Tibial artery (tissue), 4 donors: ENCODE results near the gene ANKRD34A.
A peak's percentile ranks its signal among the peaks of the same experiment; 100 is the strongest.

Source experiments
- DNase-seq, 2 donors: peaks; one replicate each; pipeline ENCODE4 v3.0.0-alpha.2; 2019
- H3K27ac ChIP-seq, 2 donors: fragments of 200-600 bp; sonication (generic) in 1 of 2; 1 replicate in 1 of 2; 2 replicates in 1 of 2; pipeline ENCODE4 v1.5.1; 2018 to 2019; ENCODE audit warnings: mild to moderate bottlenecking in 1 of 2
- H3K27me3 ChIP-seq, 2 donors: fragments of 200-600 bp; sonication (generic) in 1 of 2; one replicate each; pipeline versions ENCODE4 v1.5.1 to v1.6.0; 2016 to 2019
- H3K36me3 ChIP-seq, 3 donors: fragments of 200-600 bp; sonication (generic) in 2 of 3; one replicate each; pipeline ENCODE4 v1.5.1; 2016 to 2019; ENCODE audit warnings: mild to moderate bottlenecking in 2 of 3
- H3K4me1 ChIP-seq, 4 donors: fragments of 200-600 bp; sonication (generic) in 2 of 4; 1 replicate in 3 of 4; 2 replicates in 1 of 4; pipeline ENCODE4 v1.5.1; 2016 to 2019
- H3K4me3 ChIP-seq, 2 donors: fragments of 200-600 bp; sonication (generic) in 1 of 2; 1 replicate in 1 of 2; 2 replicates in 1 of 2; pipeline ENCODE4 v1.5.1; 2018 to 2019; ENCODE audit warnings: mild to moderate bottlenecking in 2 of 2
- H3K9me3 ChIP-seq, 3 donors: fragments of 200-600 bp; sonication (generic) in 1 of 3; one replicate each; pipeline ENCODE4 v1.5.1; 2016 to 2019
- CTCF ChIP-seq, 2 experiments: fragments of 200-600 bp in 1 of 2; fragments of 450-650 bp in 1 of 2; IDR thresholded peaks; one replicate each; pipeline ENCODE4 v1.5.1; 2017 to 2019; ENCODE audit warnings: antibody characterized with exemption in 2 of 2, mild to moderate bottlenecking in 1 of 2, moderate library complexity in 1 of 2
- intact Hi-C: fragments of 100-400 bp; cut with DNase I; formaldehyde crosslinking; loops from one replicate; pipeline ENCODE4 v1.15.0; 2023; ENCODE audit warnings: low total_unique reads

The ANKRD34A gene

GRCh38 chr1:145964328-145965118, at the start of gene ANKRD34A, which contains the start of gene POLR3GL:
Gene ANKRD34A (minus strand): TSS chr1:145964575. CDS start chr1:145961759, 2,816 bp downstream.
Gene POLR3GL (plus strand): TSS chr1:145964690. CDS start chr1:145974866, 10,176 bp downstream.
- Histone ChIP-seq H3K9me3 (no peaks in the 10 kb centered on the region), H3K36me3 (peaks cover 0 to 7% (median 0%) of the 10 kb centered on the region in 3 donors), H3K4me1 (peaks cover 5 to 44% (median 34%) of the 10 kb centered on the region in 4 donors), H3K27me3 (no peaks in the 10 kb centered on the region), H3K4me3 (peak within 1 kb of the TSS; percentile 59 to 75), H3K27ac (peak within 1 kb of the TSS; percentile 84 to 96)
- intact Hi-C loops: loop anchor here (10.0 kb wide), 1 partner anchor 50 kb away; the partner anchor contains the start of genes ITGA10 and PEX11B
- no peak for TF ChIP-seq CTCF (IDR thresholded peaks at IDR 0.05)
- DNase-seq: peak; percentile 98

DNA sequence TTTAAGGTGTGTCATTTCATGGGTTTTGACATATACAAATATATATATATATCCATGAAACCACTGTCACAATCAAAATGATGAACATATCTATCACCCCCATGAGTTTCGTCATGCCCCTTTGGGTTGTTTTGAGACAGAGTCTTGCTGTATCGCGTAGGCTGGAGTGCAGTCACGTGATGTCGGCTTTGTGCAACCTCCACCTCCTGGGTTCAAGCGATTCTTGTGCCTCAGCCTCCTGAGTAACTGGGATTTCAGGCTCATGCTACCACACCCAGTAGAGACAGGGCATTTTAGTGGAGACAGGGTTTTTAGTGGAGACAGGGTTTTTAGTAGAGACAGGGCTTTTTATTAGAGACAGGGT, 49.2 kb upstream of the ANKRD34A start:
- peak in 1 of 2 donors; percentile 18 for DNase-seq
- Histone ChIP-seq H3K36me3 (no peaks in the 10 kb centered on the region), H3K27me3 (peaks cover 0 to 1% of the 10 kb centered on the region in 2 donors), H3K9me3 (no peaks in the 10 kb centered on the region), H3K4me3 (no peak overlapping the region), H3K4me1 (no peaks in the 10 kb centered on the region), H3K27ac (no peak overlapping the region)
- intact Hi-C loops: loop anchor here (5.0 kb wide), 1 partner anchor 96 kb away; the partner anchor contains the start of gene PEX11B
- no peak for TF ChIP-seq CTCF (IDR thresholded peaks at IDR 0.05)

- peak in 1 of 2 donors; percentile 55 for DNase-seq
- Histone ChIP-seq H3K4me1 (peaks cover 0 to 3% (median 0%) of the 10 kb centered on the region in 4 donors), H3K27ac (no peak overlapping the region), H3K27me3 (no peaks in the 10 kb centered on the region), H3K36me3 (no peaks in the 10 kb centered on the region), H3K4me3 (no peak overlapping the region), H3K9me3 (no peaks in the 10 kb centered on the region)
- intact Hi-C loops: loop anchor here (5.0 kb wide), 1 partner anchor 96 kb away; the partner anchor contains the start of gene PEX11B
- TF ChIP-seq CTCF (IDR thresholded peaks at IDR 0.05): peak; percentile 72 to 75
These were observed 48.6 kb upstream of the ANKRD34A start for GRCh38 chr1:146012703-146013558.

- H3K27ac ChIP-seq: no peak overlapping the region
- intact Hi-C loops: loop anchor here (5.0 kb wide), 1 partner anchor 93 kb away; the partner anchor contains the start of gene PEX11B
- peaks cover 0 to 23% (median 13%) of the 10 kb centered on the region in 4 donors for H3K4me1 ChIP-seq
- no peak for TF ChIP-seq CTCF (IDR thresholded peaks at IDR 0.05)
- no peak for DNase-seq
- H3K9me3 ChIP-seq: no peaks in the 10 kb centered on the region
- no peaks in the 10 kb centered on the region for H3K36me3 ChIP-seq
- H3K4me3 ChIP-seq: no peak overlapping the region
- no peaks in the 10 kb centered on the region for H3K27me3 ChIP-seq
These were observed 45.9 kb upstream of the ANKRD34A start for GRCh38 chr1:146010126-146010738.
